ENCODE measurements around the gene NKAIN2.
A peak's percentile ranks its signal among the peaks of the same experiment; 100 is the strongest.

The NKAIN2 gene

GRCh38 chr6:124190256-124190655 is 386.6 kb downstream of the NKAIN2 start:
- H2AFZ ChIP-seq (ENCODE audit: low read length, unreplicated experiment), result no peak overlapping the region

GRCh38 chr6:124193132-124193531 is 389.5 kb downstream of the NKAIN2 start:
- Histone ChIP-seq H3K27me3 (ENCODE audit: insufficient read depth, low read length) (no peaks in the 10 kb centered on the region), H3K4me1 (ENCODE audit: control insufficient read depth, insufficient read depth, low read length, unreplicated experiment) (no peaks in the 10 kb centered on the region), H3K79me2 (ENCODE audit: control insufficient read depth, insufficient read depth, low read length, unreplicated experiment) (no peaks in the 10 kb centered on the region), H3K27ac (ENCODE audit: low read depth, low read length) (no peak overlapping the region), H3K4me3 (ENCODE audit: low read depth, low read length) (no peak overlapping the region), H2AFZ (ENCODE audit: low read length, unreplicated experiment) (no peak overlapping the region), H3K36me3 (ENCODE audit: insufficient read depth, low read length) (no peaks in the 10 kb centered on the region)

More at GRCh38 chr6:124190256-124190655, 386.6 kb downstream of the NKAIN2 start:
- Histone ChIP-seq H3K79me2 (ENCODE audit: control insufficient read depth, insufficient read depth, low read length, unreplicated experiment) (no peaks in the 10 kb centered on the region), H3K4me3 (ENCODE audit: low read depth, low read length) (no peak overlapping the region), H3K36me3 (ENCODE audit: insufficient read depth, low read length) (no peaks in the 10 kb centered on the region), H3K27me3 (ENCODE audit: insufficient read depth, low read length) (no peaks in the 10 kb centered on the region), H3K27ac (ENCODE audit: low read depth, low read length) (no peak overlapping the region), H3K4me1 (ENCODE audit: control insufficient read depth, insufficient read depth, low read length, unreplicated experiment) (no peaks in the 10 kb centered on the region)

DNA sequence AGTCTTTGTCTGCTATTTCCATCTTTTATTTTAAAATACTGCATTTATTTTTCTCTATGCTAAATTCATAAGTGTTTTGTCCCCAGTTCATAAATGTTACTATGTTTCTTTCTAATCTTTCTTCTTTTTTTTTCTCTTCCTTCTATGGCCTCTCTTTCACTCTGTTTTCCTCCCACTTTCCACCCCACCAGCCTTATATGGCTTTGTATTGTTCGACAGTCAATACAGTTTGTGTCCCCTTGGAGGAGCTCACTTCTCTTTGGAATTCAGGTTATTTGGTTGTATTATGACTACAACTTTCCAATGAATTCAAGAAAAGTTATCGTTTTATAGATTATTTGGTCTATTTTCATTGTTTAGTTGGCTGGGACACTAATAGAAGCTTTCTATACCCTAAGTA is 393.5 kb downstream of the NKAIN2 start:
- Histone ChIP-seq H3K27me3 (ENCODE audit: insufficient read depth, low read length) (no peaks in the 10 kb centered on the region), H3K79me2 (ENCODE audit: control insufficient read depth, insufficient read depth, low read length, unreplicated experiment) (no peaks in the 10 kb centered on the region)

DNA sequence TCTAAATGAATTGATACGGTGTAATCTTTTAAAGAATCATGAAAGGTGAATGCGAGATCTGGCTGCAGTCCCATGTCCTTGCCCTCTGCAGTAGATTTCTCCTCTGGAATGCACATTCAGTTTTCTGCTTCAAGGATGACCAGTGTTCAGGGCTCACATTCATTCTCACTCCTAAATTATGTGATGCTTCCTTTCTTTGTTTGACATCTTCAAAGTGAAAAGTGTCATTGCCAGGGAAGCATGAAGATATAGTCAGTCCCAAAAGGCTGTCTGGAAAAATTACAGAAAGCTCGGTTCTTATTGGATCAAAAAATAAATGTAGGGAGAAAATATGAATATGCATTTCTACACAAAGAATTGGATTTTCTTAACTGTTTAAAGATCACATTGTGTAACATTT is 395.6 kb downstream of the NKAIN2 start:
- Histone ChIP-seq H3K4me1 (ENCODE audit: control insufficient read depth, insufficient read depth, low read length, unreplicated experiment) (peaks cover 12% of the 10 kb centered on the region), H3K27ac (ENCODE audit: low read depth, low read length) (no peak overlapping the region), H3K36me3 (ENCODE audit: insufficient read depth, low read length) (no peaks in the 10 kb centered on the region), H3K4me3 (ENCODE audit: low read depth, low read length) (no peak overlapping the region), H2AFZ (ENCODE audit: low read length, unreplicated experiment) (no peak overlapping the region), H3K27me3 (ENCODE audit: insufficient read depth, low read length) (no peaks in the 10 kb centered on the region), H3K79me2 (ENCODE audit: control insufficient read depth, insufficient read depth, low read length, unreplicated experiment) (no peaks in the 10 kb centered on the region)

More for the DNA sequence above, 393.5 kb downstream of the NKAIN2 start:
- Histone ChIP-seq H3K4me1 (ENCODE audit: control insufficient read depth, insufficient read depth, low read length, unreplicated experiment) (no peaks in the 10 kb centered on the region), H2AFZ (ENCODE audit: low read length, unreplicated experiment) (no peak overlapping the region), H3K36me3 (ENCODE audit: insufficient read depth, low read length) (no peaks in the 10 kb centered on the region), H3K27ac (ENCODE audit: low read depth, low read length) (no peak overlapping the region), H3K4me3 (ENCODE audit: low read depth, low read length) (no peak overlapping the region)

GRCh38 chr6:124200661-124201060 is 397.0 kb downstream of the NKAIN2 start:
- H3K27ac ChIP-seq (ENCODE audit: low read depth, low read length), result no peak overlapping the region
- H3K4me3 ChIP-seq (ENCODE audit: low read depth, low read length), result no peak overlapping the region
- H3K36me3 ChIP-seq (ENCODE audit: insufficient read depth, low read length), result no peaks in the 10 kb centered on the region

GRCh38 chr6:124203101-124203811 is 399.6 kb downstream of the NKAIN2 start:
- no peaks in the 10 kb centered on the region for H3K27me3 ChIP-seq (ENCODE audit: insufficient read depth, low read length)
- no peaks in the 10 kb centered on the region for H3K36me3 ChIP-seq (ENCODE audit: insufficient read depth, low read length)
- no peak overlapping the region for H2AFZ ChIP-seq (ENCODE audit: low read length, unreplicated experiment)
- no peak overlapping the region for H3K4me3 ChIP-seq (ENCODE audit: low read depth, low read length)
- peaks cover 15% of the 10 kb centered on the region for H3K4me1 ChIP-seq (ENCODE audit: control insufficient read depth, insufficient read depth, low read length, unreplicated experiment)
- H3K27ac ChIP-seq (ENCODE audit: low read depth, low read length), result peak overlapping the region; percentile 71
- H3K79me2 ChIP-seq (ENCODE audit: control insufficient read depth, insufficient read depth, low read length, unreplicated experiment), result no peaks in the 10 kb centered on the region

More at GRCh38 chr6:124200661-124201060, 397.0 kb downstream of the NKAIN2 start:
- no peak overlapping the region for H2AFZ ChIP-seq (ENCODE audit: low read length, unreplicated experiment)
- no peaks in the 10 kb centered on the region for H3K27me3 ChIP-seq (ENCODE audit: insufficient read depth, low read length)
- H3K79me2 ChIP-seq (ENCODE audit: control insufficient read depth, insufficient read depth, low read length, unreplicated experiment), result no peaks in the 10 kb centered on the region
- peaks cover 15% of the 10 kb centered on the region for H3K4me1 ChIP-seq (ENCODE audit: control insufficient read depth, insufficient read depth, low read length, unreplicated experiment)

- Histone ChIP-seq H3K79me2 (ENCODE audit: control insufficient read depth, insufficient read depth, low read length, unreplicated experiment) (no peaks in the 10 kb centered on the region), H3K27me3 (ENCODE audit: insufficient read depth, low read length) (no peaks in the 10 kb centered on the region), H3K36me3 (ENCODE audit: insufficient read depth, low read length) (no peaks in the 10 kb centered on the region), H3K4me1 (ENCODE audit: control insufficient read depth, insufficient read depth, low read length, unreplicated experiment) (peaks cover 15% of the 10 kb centered on the region), H3K4me3 (ENCODE audit: low read depth, low read length) (no peak overlapping the region; the same call in 1 of the 2 replicates), H3K27ac (ENCODE audit: low read depth, low read length) (peak overlapping the region; percentile 71), H2AFZ (ENCODE audit: low read length, unreplicated experiment) (no peak overlapping the region)
Observed at GRCh38 chr6:124203812-124204167, 400.1 kb downstream of the NKAIN2 start.

DNA sequence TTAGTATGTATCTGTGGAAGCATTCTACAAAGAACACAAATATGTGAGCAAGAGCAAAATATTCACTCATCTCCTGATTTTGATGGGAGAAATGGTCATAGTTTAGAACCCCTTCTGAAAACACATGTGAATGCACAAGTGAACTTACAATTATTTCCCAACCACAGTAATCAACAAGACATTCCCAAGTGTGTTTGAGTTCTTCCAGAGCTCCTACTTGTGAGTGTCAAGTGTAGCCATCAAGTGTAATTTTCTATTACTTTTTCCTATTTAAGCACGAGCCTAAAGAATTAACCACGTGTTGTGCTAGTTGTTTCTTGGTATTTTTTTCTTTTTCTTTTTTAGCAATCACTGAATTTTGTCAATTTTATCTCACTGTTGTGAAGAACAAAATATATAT is 402.3 kb downstream of the NKAIN2 start:
- Histone ChIP-seq H3K4me3 (ENCODE audit: low read depth, low read length) (no peak overlapping the region), H2AFZ (ENCODE audit: low read length, unreplicated experiment) (no peak overlapping the region), H3K27me3 (ENCODE audit: insufficient read depth, low read length) (no peaks in the 10 kb centered on the region), H3K4me1 (ENCODE audit: control insufficient read depth, insufficient read depth, low read length, unreplicated experiment) (peaks cover 15% of the 10 kb centered on the region), H3K79me2 (ENCODE audit: control insufficient read depth, insufficient read depth, low read length, unreplicated experiment) (no peaks in the 10 kb centered on the region), H3K36me3 (ENCODE audit: insufficient read depth, low read length) (no peaks in the 10 kb centered on the region), H3K27ac (ENCODE audit: low read depth, low read length) (no peak overlapping the region)

DNA sequence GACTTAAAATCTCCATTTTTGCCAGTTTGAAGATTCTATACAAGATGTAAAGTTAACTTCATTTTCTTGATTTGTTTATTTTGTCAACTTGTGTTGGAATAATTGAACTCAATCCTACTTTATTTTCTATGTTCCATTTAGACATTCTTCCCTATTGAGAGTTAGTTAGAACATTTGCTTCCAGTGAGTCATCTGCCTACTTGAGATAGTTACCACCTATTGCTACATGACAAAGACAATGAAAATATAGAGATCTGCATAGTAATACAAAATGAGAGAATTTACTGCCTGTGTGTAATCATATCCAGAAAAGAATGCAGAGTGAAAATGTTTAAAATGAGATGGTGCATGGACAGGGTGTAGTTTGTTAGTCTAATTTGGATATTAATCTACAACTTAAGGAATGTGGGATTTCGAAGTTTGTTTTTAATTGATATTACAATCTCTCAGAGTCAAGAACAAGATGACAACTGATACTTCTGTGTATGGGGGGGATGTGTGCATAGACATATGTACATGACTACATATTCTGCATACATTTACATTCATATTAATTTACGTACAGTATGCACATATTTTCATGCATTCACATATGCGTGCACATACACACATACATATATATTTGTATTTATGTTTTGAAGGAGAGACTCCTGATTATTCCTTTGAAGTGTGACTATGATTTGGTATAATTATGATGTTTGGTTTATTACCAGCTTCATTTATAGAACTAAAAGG is 420.1 kb downstream of the NKAIN2 start:
- peaks cover 32% of the 10 kb centered on the region for H3K4me1 ChIP-seq (ENCODE audit: control insufficient read depth, insufficient read depth, low read length, unreplicated experiment)
- H3K4me3 ChIP-seq (ENCODE audit: low read depth, low read length), result peak overlapping the region; percentile 47; the same call in 1 of the 2 replicates
- no peaks in the 10 kb centered on the region for H3K27me3 ChIP-seq (ENCODE audit: insufficient read depth, low read length)
- peak overlapping the region; percentile 89 for H3K27ac ChIP-seq (ENCODE audit: low read depth, low read length)
- H3K36me3 ChIP-seq (ENCODE audit: insufficient read depth, low read length), result no peaks in the 10 kb centered on the region
- no peaks in the 10 kb centered on the region for H3K79me2 ChIP-seq (ENCODE audit: control insufficient read depth, insufficient read depth, low read length, unreplicated experiment)
- H2AFZ ChIP-seq (ENCODE audit: low read length, unreplicated experiment), result peak overlapping the region; percentile 62

DNA sequence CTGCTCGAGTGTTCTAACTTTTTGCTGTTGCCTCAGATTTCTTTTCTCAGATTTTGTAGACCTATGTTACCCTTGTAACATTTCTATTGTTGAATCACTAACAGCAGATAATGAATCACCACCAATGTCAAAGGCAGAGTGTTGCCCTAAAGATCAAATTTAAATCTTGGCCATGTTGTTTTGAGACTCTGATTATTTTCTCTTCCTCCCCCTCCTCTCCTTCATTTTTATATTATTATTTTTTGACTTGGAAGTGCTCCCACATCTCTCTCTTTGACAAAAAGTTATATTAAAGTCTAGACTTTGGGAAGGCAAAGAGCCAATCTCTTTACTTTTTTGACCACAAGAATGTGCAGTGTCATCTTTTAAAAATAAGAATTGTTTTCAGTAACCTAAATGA is 422.7 kb downstream of the NKAIN2 start:
- no peaks in the 10 kb centered on the region for H3K36me3 ChIP-seq (ENCODE audit: insufficient read depth, low read length)
- peak overlapping the region; percentile 83 for H3K27ac ChIP-seq (ENCODE audit: low read depth, low read length)
- H3K27me3 ChIP-seq (ENCODE audit: insufficient read depth, low read length), result no peaks in the 10 kb centered on the region
- H3K79me2 ChIP-seq (ENCODE audit: control insufficient read depth, insufficient read depth, low read length, unreplicated experiment), result no peaks in the 10 kb centered on the region
- H3K4me3 ChIP-seq (ENCODE audit: low read depth, low read length), result no peak overlapping the region
- H2AFZ ChIP-seq (ENCODE audit: low read length, unreplicated experiment), result no peak overlapping the region
- H3K4me1 ChIP-seq (ENCODE audit: control insufficient read depth, insufficient read depth, low read length, unreplicated experiment), result peaks cover 32% of the 10 kb centered on the region

DNA sequence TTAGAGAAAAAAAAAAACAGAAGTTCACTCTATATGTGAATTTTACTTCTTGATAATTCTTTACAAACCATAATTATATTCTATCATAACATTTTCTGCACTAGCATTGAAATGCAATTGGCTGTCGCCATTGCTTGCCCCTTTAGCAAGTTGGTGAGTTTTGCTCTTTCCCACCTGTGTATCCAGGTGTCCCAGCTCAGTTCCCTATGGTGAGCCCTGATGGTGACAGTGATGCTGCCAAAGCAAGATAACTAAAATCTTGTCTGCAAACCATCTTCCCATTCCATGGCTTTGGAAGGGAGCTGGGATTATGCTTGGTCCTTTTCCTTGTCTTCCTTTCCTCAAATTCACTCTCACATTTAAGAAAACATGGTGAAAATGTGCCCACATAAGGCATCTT is 429.6 kb downstream of the NKAIN2 start:
- Histone ChIP-seq H3K4me1 (ENCODE audit: control insufficient read depth, insufficient read depth, low read length, unreplicated experiment) (no peaks in the 10 kb centered on the region), H3K27me3 (ENCODE audit: insufficient read depth, low read length) (no peaks in the 10 kb centered on the region), H2AFZ (ENCODE audit: low read length, unreplicated experiment) (no peak overlapping the region), H3K4me3 (ENCODE audit: low read depth, low read length) (no peak overlapping the region), H3K36me3 (ENCODE audit: insufficient read depth, low read length) (no peaks in the 10 kb centered on the region), H3K79me2 (ENCODE audit: control insufficient read depth, insufficient read depth, low read length, unreplicated experiment) (no peaks in the 10 kb centered on the region), H3K27ac (ENCODE audit: low read depth, low read length) (no peak overlapping the region)

Data from ACC112 (cell line).